H1 (cell line): ENCODE data around the gene SASH3. TPM values are rescaled to one million over a fixed set of nuclear protein-coding genes. Genes with fewer than 3 reads are reported as not detected.

Source experiments
- CTCF ChIA-PET: fragments of 300-600 bp; sonication (Branson Sonifier 250); formaldehyde crosslinking; loops from one replicate; lab custom pipeline; 2021; ENCODE audit not compliant: partially characterized antibody; lab: Charles Lee
- POLR2A ChIA-PET: fragments of 300-600 bp; sonication (Branson Sonifier 250); formaldehyde crosslinking; loops from one replicate; lab custom pipeline; 2021; ENCODE audit warnings: inconsistent platforms; ENCODE audit not compliant: partially characterized antibody; lab: Charles Lee
- DNase-seq, 2 experiments: peaks; one replicate each; pipeline versions ENCODE4 v3.0.0 to v3.0.0-alpha.2; 2010 to 2022; ENCODE audit warnings: low spot score in 2 of 2, low read depth in 1 of 2, mixed read lengths in 1 of 2
- FAIRE-seq: peaks from 2 replicates; lab custom pipeline; 2011; peaks lifted over from hg19 to GRCh38; lab: Jason Lieb, UNC
- H2AFZ ChIP-seq: 2 replicates; pipeline ENCODE4 v1.8.1; 2012; ENCODE audit warnings: low read length, inconsistent platforms
- H2AK5ac ChIP-seq: 2 replicates; pipeline ENCODE4 v1.6.1; 2013; ENCODE audit warnings: low read depth, low read length
- H2BK120ac ChIP-seq: replicated peaks from 2 replicates; pipeline ENCODE3; 2013; ENCODE audit warnings: low read depth, low read length, inconsistent platforms
- H2BK12ac ChIP-seq: 2 replicates; pipeline ENCODE4 v1.6.1; 2013; ENCODE audit warnings: low read depth, low read length
- H2BK15ac ChIP-seq: 2 replicates; pipeline ENCODE4 v1.6.1; 2013; ENCODE audit warnings: low read length
- H2BK20ac ChIP-seq: 2 replicates; pipeline ENCODE4 v1.6.1; 2013; ENCODE audit warnings: low read length
- H2BK5ac ChIP-seq: 2 replicates; pipeline ENCODE4 v1.6.1; 2013; ENCODE audit warnings: low read depth, low read length
- H3K14ac ChIP-seq: 2 replicates; pipeline ENCODE4 v1.6.1; 2013; ENCODE audit warnings: inconsistent platforms; ENCODE audit not compliant: insufficient read length
- H3K18ac ChIP-seq: 2 replicates; pipeline ENCODE4 v1.6.1; 2013; ENCODE audit warnings: low read length; ENCODE audit errors: extremely low read depth
- H3K23ac ChIP-seq: 2 replicates; pipeline ENCODE4 v1.6.1; 2013; ENCODE audit warnings: inconsistent platforms; ENCODE audit not compliant: insufficient read length
- H3K23me2 ChIP-seq: 2 replicates; pipeline ENCODE4 v1.6.1; 2013; ENCODE audit warnings: low read depth, low read length
- H3K27ac ChIP-seq: 2 replicates; pipeline ENCODE4 v1.6.1; 2011; ENCODE audit warnings: low read depth, low read length, inconsistent platforms
- H3K27me3 ChIP-seq, 4 experiments: replicated peaks in 1 of 4; 1 replicate in 1 of 4; 2 replicates in 3 of 4; pipeline versions ENCODE4 v1.6.1 to v1.8.1; 2011 to 2013; ENCODE audit warnings: low read length in 3 of 4, mild to moderate bottlenecking in 3 of 4, inconsistent platforms in 2 of 4, mixed read lengths in 2 of 4, moderate library complexity in 1 of 4; ENCODE audit not compliant: control insufficient read depth in 3 of 4, insufficient read depth in 3 of 4; ENCODE audit errors: extremely low read depth in 1 of 4
- H3K36me3 ChIP-seq, 4 experiments: 2 replicates each; pipeline versions ENCODE4 v1.6.1 to v1.8.1; 2011 to 2013; ENCODE audit warnings: mild to moderate bottlenecking in 4 of 4, low read length in 3 of 4, moderate library complexity in 2 of 4, control low read depth in 1 of 4, inconsistent platforms in 1 of 4; ENCODE audit not compliant: insufficient read depth in 4 of 4, control insufficient read depth in 2 of 4
- H3K4ac ChIP-seq: replicated peaks from 2 replicates; pipeline ENCODE3; 2013; ENCODE audit warnings: low read length, low read depth, mixed read lengths, inconsistent platforms; ENCODE audit not compliant: insufficient read length
- H3K4me1 ChIP-seq, 4 experiments: replicated peaks in 1 of 4; 1 replicate in 1 of 4; 2 replicates in 3 of 4; pipeline versions ENCODE4 v1.6.1 to v1.8.1; 2011 to 2013; ENCODE audit warnings: low read length in 3 of 4, inconsistent platforms in 2 of 4, mixed read lengths in 1 of 4; ENCODE audit not compliant: insufficient read depth in 4 of 4, control insufficient read depth in 3 of 4
- H3K4me2 ChIP-seq, 2 experiments: 2 replicates each; pipeline versions ENCODE4 v1.6.1 to v1.8.1; 2011 to 2013; ENCODE audit warnings: low read depth in 2 of 2, low read length in 2 of 2, control low read depth in 1 of 2, inconsistent platforms in 1 of 2, mild to moderate bottlenecking in 1 of 2; ENCODE audit not compliant: insufficient read depth in 1 of 2
- H3K4me3 ChIP-seq, 4 experiments: fragments of 200-600, 300-600 bp in 1 of 4; sonication (generic), shearing (Covaris generic), sonication (Bioruptor Twin) in 1 of 4; 2 replicates each; pipeline versions ENCODE4 v1.5.1 to v1.8.1; 2011 to 2016; ENCODE audit warnings: low read length in 4 of 4, low read depth in 3 of 4, control low read depth in 2 of 4, inconsistent platforms in 2 of 4, mild to moderate bottlenecking in 2 of 4, mixed read lengths in 1 of 4, moderate library complexity in 1 of 4; ENCODE audit not compliant: insufficient read depth in 2 of 4; ENCODE audit errors: extremely low read depth in 1 of 4
- H3K56ac ChIP-seq: replicated peaks from 2 replicates; pipeline ENCODE3; 2013; ENCODE audit warnings: low read depth, mild to moderate bottlenecking, mixed read lengths, low read length, inconsistent platforms; ENCODE audit not compliant: insufficient read length
- H3K79me1 ChIP-seq: 2 replicates; pipeline ENCODE4 v1.6.1; 2013; ENCODE audit warnings: low read depth, low read length, control low read depth
- H3K79me2 ChIP-seq, 2 experiments: 2 replicates each; pipeline versions ENCODE4 v1.6.1 to v1.8.1; 2012 to 2013; ENCODE audit warnings: low read length in 2 of 2, mild to moderate bottlenecking in 2 of 2, inconsistent platforms in 1 of 2; ENCODE audit not compliant: insufficient read depth in 2 of 2, control insufficient read depth in 1 of 2
- H3K9ac ChIP-seq, 4 experiments: replicated peaks in 1 of 4; 1 replicate in 1 of 4; 2 replicates in 3 of 4; pipeline versions ENCODE4 v1.6.1 to v1.8.1; 2011 to 2013; ENCODE audit warnings: low read depth in 3 of 4, low read length in 3 of 4, control low read depth in 2 of 4, mild to moderate bottlenecking in 2 of 4, moderate library complexity in 2 of 4, inconsistent platforms in 1 of 4; ENCODE audit errors: extremely low read depth in 1 of 4
- H3K9me3 ChIP-seq, 2 experiments: 2 replicates each; pipeline versions ENCODE4 v1.6.1 to v1.8.1; 2012 to 2013; ENCODE audit warnings: mild to moderate bottlenecking in 2 of 2, moderate library complexity in 2 of 2, control low read depth in 1 of 2, inconsistent platforms in 1 of 2, low read depth in 1 of 2, low read length in 1 of 2, mixed read lengths in 1 of 2; ENCODE audit not compliant: insufficient read depth in 2 of 2
- H4K20me1 ChIP-seq, 2 experiments: replicated peaks in 1 of 2; 2 replicates each; pipeline versions ENCODE3 to v1.8.1; 2011 to 2013; ENCODE audit warnings: inconsistent platforms in 2 of 2, low read length in 2 of 2, mild to moderate bottlenecking in 1 of 2; ENCODE audit not compliant: insufficient read depth in 2 of 2, control insufficient read depth in 1 of 2
- H4K5ac ChIP-seq: 2 replicates; pipeline ENCODE4 v1.6.1; 2013; ENCODE audit warnings: low read length, low read depth, mixed read lengths, inconsistent platforms; ENCODE audit not compliant: insufficient read length
- H4K8ac ChIP-seq: 2 replicates; pipeline ENCODE4 v1.8.0; 2013; ENCODE audit warnings: mild to moderate bottlenecking, moderate library complexity, low read length, inconsistent platforms; ENCODE audit not compliant: insufficient read depth; ENCODE audit errors: extremely low read depth
- H4K91ac ChIP-seq: replicated peaks from 2 replicates; pipeline ENCODE3; 2013; ENCODE audit warnings: low read length, mixed read lengths, inconsistent platforms; ENCODE audit not compliant: insufficient read length
- ATF2 ChIP-seq: IDR thresholded peaks from 2 replicates; pipeline ENCODE4 v1.6.1; 2012; ENCODE audit warnings: low read length, inconsistent platforms
- BCL11A ChIP-seq, 2 experiments: IDR thresholded peaks; one replicate each; pipeline ENCODE4 v1.6.1; 2011; ENCODE audit warnings: low read depth in 2 of 2, low read length in 2 of 2, mild to moderate bottlenecking in 2 of 2
- BRCA1 ChIP-seq: IDR thresholded peaks from 2 replicates; pipeline ENCODE4 v1.6.1; 2012; ENCODE audit warnings: low read depth, low read length, improper control_type of control experiment
- CTBP2 ChIP-seq: IDR thresholded peaks from 2 replicates; pipeline ENCODE4 v1.7.0; 2011; ENCODE audit warnings: borderline replicate concordance, mild to moderate bottlenecking, moderate library complexity, mixed read lengths, low read length; ENCODE audit not compliant: insufficient read depth, insufficient read length
- KDM4A ChIP-seq: IDR thresholded peaks from one replicate; pipeline ENCODE4 v1.7.1; 2012; ENCODE audit warnings: low read depth, mild to moderate bottlenecking, moderate library complexity, low read length, inconsistent platforms; ENCODE audit not compliant: severe bottlenecking
- MAFK ChIP-seq: IDR thresholded peaks from 2 replicates; pipeline ENCODE4 v1.6.1; 2012; ENCODE audit warnings: low read depth, mild to moderate bottlenecking, improper control_type of control experiment, low read length
- POLR2AphosphoS5 ChIP-seq: IDR thresholded peaks from 2 replicates; pipeline ENCODE4 v1.6.1; 2011; ENCODE audit warnings: low read depth, low read length
- SP1 ChIP-seq: IDR thresholded peaks from 2 replicates; pipeline ENCODE4 v1.6.1; 2011; ENCODE audit warnings: low read depth, low read length
- SP2 ChIP-seq: IDR thresholded peaks from 2 replicates; pipeline ENCODE4 v1.6.1; 2012; ENCODE audit warnings: mild to moderate bottlenecking, low read length, inconsistent platforms
- WGBS, 2 experiments: shearing (Covaris generic) in 1 of 2; methylation state at CpG; one replicate each; pipeline versions ENCODE4 v1.1.6 to v1.1.7; 2013 to 2015; ENCODE audit warnings: low lambda C conversion rate in 2 of 2, mixed read lengths in 2 of 2, inconsistent platforms in 1 of 2, low coverage in 1 of 2, missing lambda C conversion rate in 1 of 2; ENCODE audit not compliant: insufficient replicate concordance in 2 of 2, insufficient coverage in 1 of 2, insufficient read length in 1 of 2; ENCODE audit errors: extremely low coverage in 1 of 2, missing lambda C conversion rate in 1 of 2; 5-methylcytosine and 5-hydroxymethylcytosine counted together
- polyA plus RNA-seq, 7 experiments: library from polyadenylated mRNA; depleted of rRNA in 3 of 7; stranded (reverse) in 5 of 7; unstranded in 2 of 7; fragments of >200 nt in 5 of 7; fragments of 200-250 nt in 2 of 7; gene quantifications; 1 replicate in 5 of 7; 2 replicates in 1 of 7; 4 replicates in 1 of 7; pipeline versions ENCODE4 v1.2.1 to v1.2.3, GENCODE V29; 2011 to 2013; ENCODE audit warnings: missing spikeins in 2 of 7, mixed read lengths in 2 of 7
- total RNA-seq: library from RNA; stranded (reverse); fragmentation: NEBNext Ultra II Directional; extraction: Animal tissue kit (Norgen Biotek cat#: 25700); gene quantifications from 2 replicates; pipeline ENCODE4 v1.2.1, GENCODE V29; 2021
- TF ChIP-seq, protein P1 (sequence below): IDR thresholded peaks from 2 replicates; pipeline ENCODE4 v1.6.1; 2012; ENCODE audit warnings: inconsistent platforms

The SASH3 gene
- total and polyA plus RNA-seq, 2 of the 8 experiments (the other 6 are each of a cell fraction or from before 2014, with no cell fraction given) = not detected

DNA sequence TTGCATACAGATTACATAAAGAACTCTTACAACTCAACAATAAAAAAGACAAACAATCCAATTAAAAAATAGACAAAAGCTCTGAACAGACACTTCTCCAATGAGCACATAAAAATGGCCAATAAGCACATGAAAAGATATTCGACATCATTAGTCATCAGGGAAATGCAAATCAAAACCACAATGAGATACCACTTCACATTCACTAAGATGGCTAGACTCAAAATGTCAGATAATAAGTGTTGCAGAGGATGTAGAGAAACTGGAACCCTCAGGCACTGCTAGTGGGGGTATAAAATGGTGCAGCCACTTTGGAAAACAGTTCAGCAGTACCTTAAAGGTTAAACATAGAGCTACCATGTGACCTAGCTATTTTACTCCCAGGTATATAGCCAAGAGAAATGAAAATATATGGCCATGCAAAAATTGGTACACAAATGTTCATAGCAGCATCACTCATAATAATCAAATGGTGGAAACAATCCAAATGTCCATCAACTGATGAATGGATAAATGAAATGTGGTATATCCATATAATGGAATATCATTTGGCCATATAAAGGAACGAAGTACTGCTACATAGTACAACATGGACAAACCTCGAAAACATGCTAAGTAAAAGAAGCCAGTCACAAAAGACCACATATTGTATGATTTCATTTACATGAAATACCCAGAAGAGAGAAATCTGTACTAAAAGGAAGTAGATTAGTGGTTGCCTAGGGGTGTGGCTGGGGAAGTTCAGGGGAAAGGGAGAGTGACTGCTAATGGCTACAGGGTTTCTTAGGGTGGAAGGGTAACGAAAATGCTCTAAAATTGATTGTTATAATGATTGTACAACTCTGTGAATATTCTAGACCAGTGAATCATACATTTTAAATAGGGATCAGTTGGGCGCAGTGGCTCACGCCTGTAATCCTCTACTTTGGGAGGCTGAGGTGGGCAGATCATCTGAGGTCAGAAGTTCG, 29.4 kb downstream of the SASH3 start:
- WGBS, 2 experiments = 90% methylated on average over 7 of the region's 7 CpGs; no CpG with 5 or more reads in 1 of the 2 experiments
- no peak overlapping the region for H2BK20ac ChIP-seq
- no peaks in the 10 kb centered on the region for H3K27me3 ChIP-seq
- H2BK15ac ChIP-seq = no peak overlapping the region
- H2AK5ac ChIP-seq = no peak overlapping the region
- no peaks in the 10 kb centered on the region for H3K4me1 ChIP-seq
- no peak overlapping the region for H3K4ac ChIP-seq
- no peak overlapping the region for H3K18ac ChIP-seq
- H3K4me3 ChIP-seq = no peak overlapping the region
- H3K9me3 ChIP-seq = no peaks in the 10 kb centered on the region
- H3K56ac ChIP-seq = no peak overlapping the region
- ChIA-PET POLR2A (no interaction called here), CTCF (interaction anchor here (0.8 to 1.5 kb wide), 2 partner anchors 15 to 28 kb away, joined by 3 to 6 read pairs; no protein-coding TSS in a partner anchor)
- H3K79me1 ChIP-seq = no peaks in the 10 kb centered on the region
- no peak overlapping the region for H2AFZ ChIP-seq
- H2BK5ac ChIP-seq = no peak overlapping the region
- TF ChIP-seq SP1 (no peak), CTBP2 (no peak), SP2 (no peak), ATF2 (no peak), BRCA1 (no peak), BCL11A (IDR thresholded peaks at IDR 0.05; ENCODE audit: low read depth in 2 of 2, low read length in 2 of 2) (no peak), KDM4A (no peak), MAFK (no peak), POLR2AphosphoS5 (no peak)
- TF ChIP-seq, protein P1, sequence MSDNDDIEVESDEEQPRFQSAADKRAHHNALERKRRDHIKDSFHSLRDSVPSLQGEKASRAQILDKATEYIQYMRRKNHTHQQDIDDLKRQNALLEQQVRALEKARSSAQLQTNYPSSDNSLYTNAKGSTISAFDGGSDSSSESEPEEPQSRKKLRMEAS = no peak
- H2BK12ac ChIP-seq = no peak overlapping the region
- no peak overlapping the region for H3K27ac ChIP-seq
- no peak overlapping the region for H3K9ac ChIP-seq
- DNase-seq (no peak), FAIRE-seq (no peak)
- H3K79me2 ChIP-seq = no peaks in the 10 kb centered on the region
- H3K23ac ChIP-seq = no peak overlapping the region
- no peak overlapping the region for H3K14ac ChIP-seq
- H4K8ac ChIP-seq = no peak overlapping the region
- no peak overlapping the region for H3K4me2 ChIP-seq
- H2BK120ac ChIP-seq = no peak overlapping the region
- H4K20me1 ChIP-seq = no peaks in the 10 kb centered on the region
- H4K91ac ChIP-seq = no peak overlapping the region
- H3K36me3 ChIP-seq = peaks cover 0 to 14% (median 10%) of the 10 kb centered on the region in 4 experiments; a peak in 4 of 8 replicates
- H3K23me2 ChIP-seq = no peaks in the 10 kb centered on the region
- no peak overlapping the region for H4K5ac ChIP-seq
